SK-N-SH treated with all-trans-retinoic acid at 6 μM for 48 hours (cell line): ENCODE results near the gene ERAL1.

Source experiments
- ARNTL ChIP-seq: fragments of 450-650 bp; formaldehyde crosslinking; IDR thresholded peaks from 2 replicates; pipeline ENCODE4 v1.5.0; 2020; ENCODE audit warnings: low read depth, mild to moderate bottlenecking, moderate library complexity, borderline replicate concordance
- ESRRG ChIP-seq: fragments of 250-450 bp; sonication (Bioruptor Pico); IDR thresholded peaks from 2 replicates; pipeline ENCODE4 v1.6.1; 2021; ENCODE audit warnings: mild to moderate bottlenecking
- ISL1 ChIP-seq: fragments of 250-450 bp; sonication (Bioruptor Pico); IDR thresholded peaks from 2 replicates; pipeline ENCODE4 v2.1.2; 2022; ENCODE audit warnings: mild to moderate bottlenecking, moderate library complexity
- OSR1 ChIP-seq: fragments of 250-450 bp; sonication (Bioruptor Pico); IDR thresholded peaks from 2 replicates; pipeline ENCODE4 v1.8.0; 2022; ENCODE audit warnings: moderate library complexity, mild to moderate bottlenecking, inconsistent platforms
- PPARA ChIP-seq: fragments of 250-450 bp; sonication (Bioruptor Pico); IDR thresholded peaks from 2 replicates; pipeline ENCODE4 v1.5.0; 2020; ENCODE audit warnings: mild to moderate bottlenecking, borderline replicate concordance
- RARB ChIP-seq: fragments of 250-450 bp; sonication (Bioruptor Pico); IDR thresholded peaks from 2 replicates; pipeline ENCODE4 v1.8.0; 2021; ENCODE audit warnings: mild to moderate bottlenecking, moderate library complexity
- ZNF8 ChIP-seq: fragments of 450-650 bp; formaldehyde crosslinking; IDR thresholded peaks from 2 replicates; pipeline ENCODE4 v1.5.0; 2020; ENCODE audit warnings: mild to moderate bottlenecking, moderate library complexity
- TF ChIP-seq, protein P1 (sequence below): fragments of 250-450 bp; sonication (Bioruptor Pico); IDR thresholded peaks from 2 replicates; pipeline ENCODE4 v1.8.0; 2020; ENCODE audit warnings: mild to moderate bottlenecking, moderate library complexity, borderline replicate concordance

GRCh38 chr17:28885363-28885762, 30.5 kb downstream of the ERAL1 start:
- no peak for TF ChIP-seq ARNTL
- TF ChIP-seq ISL1 (CRISPR knock-in tag): no peak
- TF ChIP-seq OSR1 (CRISPR knock-in tag): no peak
- TF ChIP-seq, protein P1, sequence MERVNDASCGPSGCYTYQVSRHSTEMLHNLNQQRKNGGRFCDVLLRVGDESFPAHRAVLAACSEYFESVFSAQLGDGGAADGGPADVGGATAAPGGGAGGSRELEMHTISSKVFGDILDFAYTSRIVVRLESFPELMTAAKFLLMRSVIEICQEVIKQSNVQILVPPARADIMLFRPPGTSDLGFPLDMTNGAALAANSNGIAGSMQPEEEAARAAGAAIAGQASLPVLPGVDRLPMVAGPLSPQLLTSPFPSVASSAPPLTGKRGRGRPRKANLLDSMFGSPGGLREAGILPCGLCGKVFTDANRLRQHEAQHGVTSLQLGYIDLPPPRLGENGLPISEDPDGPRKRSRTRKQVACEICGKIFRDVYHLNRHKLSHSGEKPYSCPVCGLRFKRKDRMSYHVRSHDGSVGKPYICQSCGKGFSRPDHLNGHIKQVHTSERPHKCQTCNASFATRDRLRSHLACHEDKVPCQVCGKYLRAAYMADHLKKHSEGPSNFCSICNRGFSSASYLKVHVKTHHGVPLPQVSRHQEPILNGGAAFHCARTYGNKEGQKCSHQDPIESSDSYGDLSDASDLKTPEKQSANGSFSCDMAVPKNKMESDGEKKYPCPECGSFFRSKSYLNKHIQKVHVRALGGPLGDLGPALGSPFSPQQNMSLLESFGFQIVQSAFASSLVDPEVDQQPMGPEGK: no peak
- TF ChIP-seq RARB (CRISPR knock-in tag): no peak
- no peak for TF ChIP-seq PPARA (CRISPR knock-in tag)
- TF ChIP-seq ESRRG (CRISPR knock-in tag): no peak
- no peak for TF ChIP-seq ZNF8 (CRISPR knock-in tag)
